ENCODE data around the gene HOXA6. TPM values are rescaled to one million over a fixed set of nuclear protein-coding genes. Genes with fewer than 3 reads are reported as not detected.

The HOXA6 gene
- total and polyA plus RNA-seq, 2 donors (not counting 1 experiment from before 2014, with no cell fraction given) = 0.18 to 0.49 TPM

GRCh38 chr7:27156508-27156898 is 8.9 kb upstream of the HOXA6 start, which contains the start of gene HOXA7:
HOXA7 (minus strand) TSS chr7:27156675; CDS start chr7:27156545, 130 bp downstream.
- Histone ChIP-seq H3K27me3 (replicated peaks in 1 of 4; ENCODE audit: control extremely low read depth in 1 of 4, control insufficient read depth in 3 of 4, insufficient read depth in 4 of 4, low read length in 3 of 4) (peaks cover 1 to 94% (median 80%) of the 10 kb centered on the region in 4 experiments), H3K9ac (ENCODE audit: low read length) (peak within 1 kb of the TSS; percentile 8), H3K27ac (ENCODE audit: low read length in 2 of 2) (no peak within 1 kb of the TSS), H3K4me2 (replicated peaks; ENCODE audit: low read depth, low read length, poor library complexity, severe bottlenecking) (peak within 1 kb of the TSS; percentile 42), H3K79me2 (ENCODE audit: control insufficient read depth, insufficient read depth, low read length) (no peaks in the 10 kb centered on the region), H3K4me3 (ENCODE audit: control extremely low read depth in 1 of 5, extremely low read depth in 1 of 5, insufficient read depth in 1 of 5, low read depth in 2 of 5, low read length in 4 of 5) (peak within 1 kb of the TSS in 2 of 5 experiments; percentile 8 to 15), H2AFZ (ENCODE audit: insufficient read depth, low read depth, low read length, poor library complexity, severe bottlenecking) (no peak within 1 kb of the TSS), H4K20me1 (ENCODE audit: control insufficient read depth, insufficient read depth, low read length, poor library complexity, severe bottlenecking) (peaks cover 10% of the 10 kb centered on the region), H3K9me3 (ENCODE audit: control extremely low read depth in 1 of 3, control insufficient read depth in 2 of 3, insufficient read depth in 1 of 3, low read length in 2 of 3) (peaks cover 0 to 82% (median 18%) of the 10 kb centered on the region in 3 donors), H3K4me1 (ENCODE audit: control insufficient read depth in 2 of 2, insufficient read depth in 2 of 2, low read length in 2 of 2) (peaks cover 65 to 75% of the 10 kb centered on the region in 2 donors), H3K36me3 (replicated peaks in 1 of 2; ENCODE audit: control extremely low read depth in 1 of 2, control insufficient read depth in 1 of 2, extremely low read depth in 1 of 2, insufficient read depth in 2 of 2, low read length in 1 of 2) (no peaks in the 10 kb centered on the region)
- H3K4me3 Mint-ChIP-seq = peak within 1 kb of the TSS; percentile 23
- DNase-seq (peak; percentile 54), ATAC-seq (ENCODE audit: low read depth) (no peak)
- WGBS (ENCODE audit: insufficient coverage) = 2% methylated on average over 27 of the region's 33 CpGs
- TF ChIP-seq EZH2 (IDR thresholded peaks at IDR 0.05; ENCODE audit: borderline replicate concordance, insufficient read depth, low read depth, low read length, poor library complexity, severe bottlenecking) (no peak), CTCF (IDR thresholded peaks at IDR 0.05) (no peak)
- ChIA-PET CTCF (interaction anchor here (0.8 to 2.0 kb wide), 3 partner anchors 39 to 1302 kb away, joined by 4 to 7 read pairs (median 5); no protein-coding TSS in a partner anchor), POLR2A (interaction anchor here (1.5 kb wide), 1 partner anchor 1301 kb away, joined by 3 read pairs; no protein-coding TSS in a partner anchor)
- intact Hi-C loops (cut with micrococcal nuclease) = loop anchor here (2.0 kb wide), 2 partner anchors 84 to 1300 kb away; no protein-coding TSS in a partner anchor
- peak within 1 kb of the TSS; percentile 87 for H3K27ac Mint-ChIP-seq
- no peaks in the 10 kb centered on the region for H3K9me3 Mint-ChIP-seq (ENCODE audit: insufficient read depth)
- peaks cover 77% of the 10 kb centered on the region for H3K27me3 Mint-ChIP-seq
- H3K4me1 Mint-ChIP-seq = peaks cover 44% of the 10 kb centered on the region

Data from B cell (primary cell).